Natural killer cell (primary cell): ENCODE results near the gene HIC1. TPM values are rescaled to one million over a fixed set of nuclear protein-coding genes. Genes with fewer than 3 reads are reported as not detected.

Experiments used
- ATAC-seq, 3 donors: fragments of 150-1000 bp in 2 of 3; fragments of 200-7000 bp in 1 of 3; cut with Tn5 transposase; 1 replicate in 1 of 3; 2 replicates in 2 of 3; pipeline ENCODE4 v1.10.0; 2021; ENCODE audit warnings: mild to moderate bottlenecking in 2 of 3, moderate library complexity in 2 of 3
- DNase-seq, 2 donors: peaks; one replicate each; pipeline versions ENCODE4 v3.0.0 to v3.0.0-alpha.2; 2013 to 2021; ENCODE audit warnings: mixed read lengths in 1 of 2
- H3K27ac ChIP-seq: one replicate; pipeline ENCODE4 v1.5.1; 2013; ENCODE audit warnings: mild to moderate bottlenecking, low read length
- H3K27me3 ChIP-seq: one replicate; pipeline ENCODE4 v1.6.1; 2013; ENCODE audit warnings: low read length; ENCODE audit not compliant: control insufficient read depth, insufficient read depth
- H3K36me3 ChIP-seq: one replicate; pipeline ENCODE4 v1.6.1; 2013; ENCODE audit warnings: low read length; ENCODE audit not compliant: control insufficient read depth, insufficient read depth
- H3K4me1 ChIP-seq: one replicate; pipeline ENCODE4 v1.6.1; 2013; ENCODE audit warnings: low read length; ENCODE audit not compliant: control insufficient read depth, insufficient read depth
- H3K4me3 ChIP-seq: one replicate; pipeline ENCODE4 v1.5.1; 2013; ENCODE audit warnings: low read length
- H3K9me3 ChIP-seq: one replicate; pipeline ENCODE4 v1.6.1; 2013; ENCODE audit warnings: low read length; ENCODE audit not compliant: control insufficient read depth, insufficient read depth
- H3K27ac Mint-ChIP-seq, 2 donors: one replicate each; pipeline ENCODE4 v1.8.0; 2022; ENCODE audit warnings: mild to moderate bottlenecking in 2 of 2, mixed read lengths in 2 of 2, moderate library complexity in 1 of 2
- H3K27me3 Mint-ChIP-seq, 2 donors: one replicate each; pipeline ENCODE4 v1.8.0; 2022; ENCODE audit warnings: low read depth in 2 of 2, mixed read lengths in 2 of 2
- H3K36me3 Mint-ChIP-seq: one replicate; pipeline ENCODE4 v1.8.0; 2022; ENCODE audit warnings: mixed read lengths
- H3K4me1 Mint-ChIP-seq, 2 donors: one replicate each; pipeline ENCODE4 v1.8.0; 2022; ENCODE audit warnings: mixed read lengths in 2 of 2
- H3K4me3 Mint-ChIP-seq: one replicate; pipeline ENCODE4 v1.8.0; 2022; ENCODE audit warnings: mild to moderate bottlenecking, moderate library complexity, mixed read lengths
- H3K9me3 Mint-ChIP-seq, 2 donors: one replicate each; pipeline ENCODE4 v1.8.0; 2022; ENCODE audit warnings: mixed read lengths in 2 of 2
- WGBS: methylation state at CpG from one replicate; pipeline ENCODE4 v1.1.7; 2013; ENCODE audit warnings: missing lambda C conversion rate; ENCODE audit not compliant: insufficient coverage; 5-methylcytosine and 5-hydroxymethylcytosine counted together
- intact Hi-C: fragments of 100-400 bp; cut with micrococcal nuclease; formaldehyde crosslinking; loops from one replicate; pipeline ENCODE4 v1.14.2; 2022
- total RNA-seq, 4 donors: library from RNA; stranded (reverse); fragments of 120-200 nt in 1 of 4; gene quantifications; one replicate each; pipeline versions ENCODE4 v1.2.3 to v1.2.4, GENCODE V29; 2013 to 2022
- TF ChIP-seq, protein P1 (sequence below): fragments of 200-600 bp; IDR thresholded peaks from one replicate; pipeline ENCODE4 v1.8.0; 2022; ENCODE audit warnings: antibody characterized with exemption

The HIC1 gene
- total RNA-seq, 3 donors from 2014 or later (not counting 1 experiment from before 2014, with no cell fraction given), result 19.2 to 26.4 (median 20.7) TPM

DNA sequence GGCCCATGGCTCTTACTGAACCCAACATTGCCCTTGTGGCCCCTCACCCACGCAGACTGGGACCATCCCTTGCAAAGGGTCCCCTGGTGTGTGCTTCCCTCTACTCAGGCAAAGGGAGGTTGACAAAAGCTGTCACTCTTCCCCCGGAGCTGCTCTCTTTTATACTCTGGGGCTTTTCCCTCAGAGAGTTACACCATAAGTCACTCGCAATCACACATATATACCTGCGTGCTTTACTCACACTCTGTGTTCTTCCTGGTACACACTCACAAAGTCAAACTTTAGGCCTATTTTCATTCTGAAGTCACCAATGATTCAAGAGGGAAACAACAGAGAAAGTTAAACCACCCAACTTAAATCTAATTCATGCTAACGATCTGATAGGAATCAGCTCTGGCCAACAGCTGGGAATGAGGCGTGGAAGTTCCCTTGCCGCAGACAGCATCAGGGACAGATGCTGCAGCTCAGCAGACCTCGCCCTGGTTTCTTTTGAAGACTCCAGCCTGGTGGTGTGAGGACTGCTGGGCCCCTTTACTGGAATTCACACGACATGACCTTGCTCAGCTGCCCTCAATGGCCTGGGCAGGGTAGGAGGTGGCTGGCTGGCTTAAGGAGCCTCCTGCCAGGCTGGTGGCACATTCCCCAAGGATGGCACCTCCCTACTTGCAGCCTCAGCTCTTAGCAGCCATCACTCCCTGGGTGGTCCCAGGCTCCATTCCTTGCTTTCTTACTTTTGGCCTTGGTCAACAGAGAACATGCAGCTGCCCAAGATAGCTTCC lies 27.3 kb downstream of the HIC1 start:
- Mint-ChIP-seq H3K27me3 (no peaks in the 10 kb centered on the region), H3K9me3 (no peaks in the 10 kb centered on the region), H3K27ac (peak overlapping the region; percentile 72 to 88), H3K36me3 (no peaks in the 10 kb centered on the region), H3K4me3 (peak overlapping the region; percentile 30), H3K4me1 (peaks cover 44 to 55% of the 10 kb centered on the region in 2 donors)
- TF ChIP-seq, protein P1, sequence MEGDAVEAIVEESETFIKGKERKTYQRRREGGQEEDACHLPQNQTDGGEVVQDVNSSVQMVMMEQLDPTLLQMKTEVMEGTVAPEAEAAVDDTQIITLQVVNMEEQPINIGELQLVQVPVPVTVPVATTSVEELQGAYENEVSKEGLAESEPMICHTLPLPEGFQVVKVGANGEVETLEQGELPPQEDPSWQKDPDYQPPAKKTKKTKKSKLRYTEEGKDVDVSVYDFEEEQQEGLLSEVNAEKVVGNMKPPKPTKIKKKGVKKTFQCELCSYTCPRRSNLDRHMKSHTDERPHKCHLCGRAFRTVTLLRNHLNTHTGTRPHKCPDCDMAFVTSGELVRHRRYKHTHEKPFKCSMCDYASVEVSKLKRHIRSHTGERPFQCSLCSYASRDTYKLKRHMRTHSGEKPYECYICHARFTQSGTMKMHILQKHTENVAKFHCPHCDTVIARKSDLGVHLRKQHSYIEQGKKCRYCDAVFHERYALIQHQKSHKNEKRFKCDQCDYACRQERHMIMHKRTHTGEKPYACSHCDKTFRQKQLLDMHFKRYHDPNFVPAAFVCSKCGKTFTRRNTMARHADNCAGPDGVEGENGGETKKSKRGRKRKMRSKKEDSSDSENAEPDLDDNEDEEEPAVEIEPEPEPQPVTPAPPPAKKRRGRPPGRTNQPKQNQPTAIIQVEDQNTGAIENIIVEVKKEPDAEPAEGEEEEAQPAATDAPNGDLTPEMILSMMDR, result no peak
- H3K4me3 ChIP-seq, result no peak overlapping the region
- peaks cover 45% of the 10 kb centered on the region for H3K4me1 ChIP-seq
- 79% methylated on average over 9 of the region's 9 CpGs for WGBS
- DNase-seq, result no peak
- intact Hi-C loops, result no loop called here
- no peaks in the 10 kb centered on the region for H3K9me3 ChIP-seq
- H3K36me3 ChIP-seq, result peaks cover 32% of the 10 kb centered on the region
- H3K27ac ChIP-seq, result no peak overlapping the region
- no peaks in the 10 kb centered on the region for H3K27me3 ChIP-seq
- ATAC-seq, result no peak

DNA sequence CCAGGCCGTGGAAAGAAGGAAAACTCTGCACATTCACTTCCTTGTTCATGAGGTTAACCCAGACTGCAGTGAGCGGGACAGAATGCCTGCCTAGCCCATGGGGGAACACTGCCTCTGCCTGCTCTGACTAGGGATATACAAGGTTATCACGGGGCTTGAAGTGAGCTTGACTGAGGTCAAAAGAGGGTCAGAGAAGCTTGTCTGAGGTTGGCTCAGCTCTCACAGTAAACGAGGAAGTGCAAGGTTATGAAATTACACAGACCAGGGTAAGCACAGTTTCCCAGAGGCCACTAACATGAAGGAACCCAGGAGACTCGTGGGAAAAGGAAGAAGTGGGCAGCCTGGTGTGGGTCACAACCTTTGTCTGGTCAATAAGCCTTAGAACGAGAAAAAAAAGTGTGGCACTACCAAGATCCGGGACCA lies 28.7 kb downstream of the HIC1 start:
- TF ChIP-seq, protein P1, result no peak
- H3K4me1 ChIP-seq, result peaks cover 59% of the 10 kb centered on the region
- Mint-ChIP-seq H3K27me3 (no peaks in the 10 kb centered on the region), H3K36me3 (no peaks in the 10 kb centered on the region), H3K4me1 (peaks cover 59 to 67% of the 10 kb centered on the region in 2 donors), H3K27ac (peak overlapping the region; percentile 72 to 88), H3K4me3 (no peak overlapping the region), H3K9me3 (no peaks in the 10 kb centered on the region)
- no peak overlapping the region for H3K4me3 ChIP-seq
- intact Hi-C loops, result no loop called here
- ATAC-seq (peak; percentile 51 to 69 (median 54)), DNase-seq (no peak)
- WGBS, result 30% methylated on average over 7 of the region's 7 CpGs
- peaks cover 27% of the 10 kb centered on the region for H3K36me3 ChIP-seq
- H3K27me3 ChIP-seq, result no peaks in the 10 kb centered on the region
- H3K9me3 ChIP-seq, result no peaks in the 10 kb centered on the region
- peak overlapping the region; percentile 1 for H3K27ac ChIP-seq

DNA sequence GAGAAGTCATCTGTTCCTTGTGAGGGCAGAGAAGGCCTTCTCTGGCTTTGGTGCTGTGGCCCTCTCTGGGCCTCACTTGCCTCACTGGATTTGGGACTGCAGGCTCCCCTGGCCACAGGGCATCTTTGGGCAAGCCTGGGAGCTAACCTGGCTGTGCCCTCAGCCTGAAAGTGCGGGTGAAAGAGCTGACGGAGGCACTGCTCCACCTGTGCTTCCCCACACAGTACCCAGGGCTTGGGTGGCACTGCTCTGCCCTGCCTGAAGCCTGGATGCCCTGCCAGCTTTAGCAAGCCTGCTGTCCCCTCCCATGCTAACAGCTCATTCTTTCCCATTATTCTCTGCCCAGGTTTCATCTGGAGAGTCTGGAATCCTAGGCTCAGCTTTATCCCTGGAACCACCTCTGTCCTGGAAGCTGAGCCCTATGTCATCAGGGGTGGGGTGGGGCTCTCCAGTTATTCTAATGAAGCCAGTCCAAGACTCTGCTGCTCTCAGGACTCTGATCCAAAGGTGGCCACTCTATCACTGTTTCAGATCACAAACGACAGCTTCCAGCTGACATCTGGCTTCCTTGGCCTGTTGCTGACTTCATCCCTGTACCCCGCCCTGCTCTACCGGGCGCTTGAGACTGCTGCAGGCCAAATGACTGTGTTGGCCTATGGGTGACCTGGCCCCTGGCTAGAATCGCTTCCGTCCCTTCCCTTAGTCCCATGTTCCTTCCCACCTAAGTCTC lies 29.3 kb downstream of the HIC1 start:
- TF ChIP-seq, protein P1, result no peak
- H3K4me3 ChIP-seq, result no peak overlapping the region
- no peak for DNase-seq
- WGBS, result 83% methylated on average over 6 of the region's 8 CpGs
- Mint-ChIP-seq H3K27ac (peak overlapping the region; percentile 72 to 88), H3K36me3 (no peaks in the 10 kb centered on the region), H3K4me1 (peaks cover 64 to 73% of the 10 kb centered on the region in 2 donors), H3K9me3 (no peaks in the 10 kb centered on the region), H3K4me3 (no peak overlapping the region), H3K27me3 (no peaks in the 10 kb centered on the region)
- intact Hi-C loops, result no loop called here
- no peaks in the 10 kb centered on the region for H3K9me3 ChIP-seq
- peak overlapping the region; percentile 1 for H3K27ac ChIP-seq
- H3K36me3 ChIP-seq, result peaks cover 27% of the 10 kb centered on the region
- no peaks in the 10 kb centered on the region for H3K27me3 ChIP-seq
- ATAC-seq, result no peak
- H3K4me1 ChIP-seq, result peaks cover 65% of the 10 kb centered on the region
